Activated CD8-positive, alpha-beta memory T cell treated with anti-CD3 and anti-CD28 coated beads for 24 hours (primary cell): ENCODE measurements around the gene FCRL6.

Experiments used
- DNase-seq: peaks from one replicate; pipeline ENCODE4 v3.0.0-alpha.2; 2020

Gene FCRL6

GRCh38 chr1:159838715-159839114, 36.6 kb downstream of the FCRL6 start:
- DNase-seq = no peak

- no peak for DNase-seq
Observed at GRCh38 chr1:159839116-159839849, 37.1 kb downstream of the FCRL6 start.

GRCh38 chr1:159841749-159842148, 39.6 kb downstream of the FCRL6 start:
- no peak for DNase-seq

- DNase-seq = no peak
Observed at GRCh38 chr1:159843459-159843858, 41.3 kb downstream of the FCRL6 start.

- DNase-seq = no peak
Observed at GRCh38 chr1:159845751-159846629, 43.8 kb downstream of the FCRL6 start.

DNA sequence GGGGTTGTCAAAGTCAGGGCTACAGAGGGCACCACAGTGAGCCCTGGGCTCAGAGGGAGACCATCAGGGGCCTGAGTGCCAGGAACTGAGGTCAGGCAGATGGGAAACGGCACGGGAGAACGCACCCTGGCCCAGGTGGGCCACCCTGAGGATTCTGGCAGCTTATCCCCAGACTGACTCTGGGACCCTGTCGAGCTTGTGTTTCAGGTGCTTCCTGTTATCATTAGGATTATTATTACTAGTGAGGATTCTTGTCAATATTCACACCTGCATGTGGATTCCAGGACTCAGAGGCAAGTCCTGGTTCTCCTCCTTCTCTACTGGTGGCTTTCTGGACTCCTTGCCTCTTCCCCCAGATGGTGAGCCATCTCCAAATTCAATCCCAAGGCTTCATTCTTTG, 45.1 kb downstream of the FCRL6 start:
- no peak for DNase-seq

DNA sequence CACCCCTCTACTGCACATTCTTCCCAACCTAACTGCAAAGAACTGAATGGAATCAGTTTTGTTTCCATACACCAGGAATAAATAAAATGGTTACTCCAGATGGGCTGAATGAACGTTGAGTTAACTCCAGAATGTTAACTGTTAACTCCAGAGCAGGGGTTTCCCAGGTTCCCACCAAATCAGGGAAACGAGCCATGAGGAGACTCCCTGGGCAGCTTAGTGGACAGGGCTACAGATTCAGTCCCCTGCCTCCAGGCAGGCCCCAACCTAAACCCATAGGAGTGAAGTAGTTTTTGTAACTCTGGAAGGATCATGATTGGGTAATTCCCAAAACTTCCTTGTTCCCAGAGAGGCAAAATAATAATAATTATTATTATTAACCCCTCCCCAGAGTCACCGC, 46.2 kb downstream of the FCRL6 start:
- DNase-seq = no peak

DNA sequence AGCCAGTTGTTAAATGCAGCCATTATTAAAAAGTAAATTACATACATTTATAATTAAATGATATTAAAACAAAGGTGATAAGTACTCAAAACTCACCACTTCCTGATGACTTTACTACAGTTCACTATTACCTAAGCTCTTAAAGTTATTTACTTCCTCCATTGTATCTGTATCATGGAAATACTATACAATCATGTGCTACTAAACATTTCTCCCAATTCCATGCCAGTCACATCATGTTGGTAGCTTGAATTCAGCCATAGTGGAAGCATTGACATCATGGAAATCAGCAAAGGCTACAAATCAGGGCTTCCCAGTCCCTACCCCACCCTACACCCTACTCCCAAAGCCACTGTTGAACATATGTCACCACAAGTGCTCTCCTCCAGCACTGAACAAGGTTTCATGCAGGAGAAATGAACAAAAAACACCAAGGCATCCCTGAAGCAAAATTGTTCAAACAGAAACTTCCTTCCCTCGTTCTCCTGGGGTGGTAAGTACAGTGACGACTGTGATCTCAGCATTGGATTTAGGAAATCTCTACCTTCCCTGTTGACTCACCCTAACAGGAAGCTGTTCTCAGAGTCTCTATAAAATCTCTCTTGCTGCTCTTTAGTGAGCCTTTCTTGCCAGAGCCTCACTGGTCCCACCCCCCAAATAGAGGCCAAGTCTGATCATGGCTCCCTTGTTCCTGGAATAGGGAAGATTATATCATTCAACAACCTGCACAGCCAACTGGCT, 47.6 kb downstream of the FCRL6 start:
- DNase-seq = no peak

GRCh38 chr1:159851407-159851806, 49.2 kb downstream of the FCRL6 start:
- DNase-seq = no peak

DNA sequence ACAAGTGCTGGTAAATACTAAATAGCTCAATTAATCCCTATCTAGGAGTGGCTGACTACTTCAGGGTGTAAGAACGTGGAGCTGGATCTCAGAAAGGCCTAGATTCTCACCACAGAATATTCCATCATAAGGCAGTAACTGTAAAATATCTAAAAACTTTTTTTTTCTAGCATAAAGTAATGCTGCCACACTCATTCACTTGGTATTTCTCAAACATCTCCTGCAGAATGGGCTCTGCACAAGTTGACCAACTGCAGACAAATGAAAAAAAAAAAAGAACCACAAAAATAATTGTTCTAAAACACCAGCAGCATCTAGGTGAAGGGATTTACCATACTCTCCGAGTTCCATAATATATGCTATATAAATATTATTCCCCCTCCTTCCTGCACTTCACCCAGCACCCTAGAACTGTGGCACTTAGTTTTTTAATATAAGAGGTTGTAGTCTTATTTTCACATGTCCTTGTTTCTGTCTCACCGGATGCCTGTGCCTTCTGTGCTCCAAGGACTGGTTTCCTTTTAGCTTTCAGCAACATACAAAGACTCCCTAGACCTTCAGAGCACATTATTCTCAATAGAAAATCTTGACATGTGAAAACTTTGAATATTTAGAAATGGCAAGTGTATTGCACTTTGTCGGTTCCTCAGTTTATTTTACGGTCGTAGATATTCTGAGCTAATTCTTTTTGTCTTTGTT, 51.4 kb downstream of the FCRL6 start:
- DNase-seq = no peak

DNA sequence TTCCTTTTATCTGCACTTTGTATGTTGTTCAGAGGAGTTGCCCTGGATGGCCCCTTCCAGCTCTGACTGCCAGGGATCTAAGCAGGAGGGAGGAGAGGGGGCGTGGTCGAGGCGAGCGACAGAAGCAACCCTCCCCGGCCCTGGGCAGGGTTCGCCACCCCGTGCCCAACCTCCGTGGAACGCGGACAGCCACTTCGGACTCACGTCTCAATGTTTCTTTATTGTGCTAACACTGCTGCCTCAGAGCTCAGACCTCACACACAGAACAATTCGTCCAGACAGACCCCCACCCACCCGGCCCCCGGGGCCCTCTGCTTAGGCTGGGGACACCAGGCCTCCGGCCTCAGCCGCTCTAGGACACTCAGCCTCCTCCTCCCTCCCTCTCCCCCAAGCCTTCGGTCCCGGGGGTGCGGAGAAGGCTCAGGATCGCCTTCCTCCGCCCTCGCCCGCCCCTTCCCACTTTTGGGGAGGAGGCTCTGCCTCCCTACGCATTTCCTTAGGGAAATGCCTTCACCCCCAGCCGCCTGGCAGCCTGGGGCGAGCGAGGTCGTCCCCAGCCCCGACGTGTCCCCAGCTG, 52.0 kb downstream of the FCRL6 start:
- peak; percentile 76 for DNase-seq

DNA sequence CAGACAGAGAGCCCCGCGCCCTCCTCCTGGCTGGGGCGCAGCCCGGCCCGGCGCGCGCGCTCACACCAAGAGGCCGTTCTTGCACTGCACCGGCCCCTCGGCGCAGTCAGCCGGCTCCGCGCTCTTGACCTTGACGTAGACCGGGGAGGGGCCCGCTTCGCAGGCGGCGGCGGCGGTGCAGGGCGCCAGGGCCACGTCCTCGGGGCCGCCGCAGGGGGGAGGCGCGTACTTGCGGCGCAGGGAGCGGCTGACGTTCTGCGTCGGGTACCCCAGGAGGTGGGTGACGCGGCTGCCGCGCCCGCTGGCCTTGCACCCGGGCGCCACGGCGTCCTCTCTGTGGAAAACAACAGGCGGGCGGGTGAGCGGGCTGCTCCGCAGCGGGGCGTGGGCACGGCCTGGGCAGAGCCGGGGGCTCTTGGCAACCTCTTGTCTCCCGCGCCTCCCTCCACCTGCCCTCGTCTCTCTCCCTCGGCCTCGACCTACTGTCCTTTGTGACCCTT, 52.6 kb downstream of the FCRL6 start:
- DNase-seq = peak; percentile 90

- DNase-seq = no peak
Observed at GRCh38 chr1:159855709-159856108, 53.5 kb downstream of the FCRL6 start.

DNA sequence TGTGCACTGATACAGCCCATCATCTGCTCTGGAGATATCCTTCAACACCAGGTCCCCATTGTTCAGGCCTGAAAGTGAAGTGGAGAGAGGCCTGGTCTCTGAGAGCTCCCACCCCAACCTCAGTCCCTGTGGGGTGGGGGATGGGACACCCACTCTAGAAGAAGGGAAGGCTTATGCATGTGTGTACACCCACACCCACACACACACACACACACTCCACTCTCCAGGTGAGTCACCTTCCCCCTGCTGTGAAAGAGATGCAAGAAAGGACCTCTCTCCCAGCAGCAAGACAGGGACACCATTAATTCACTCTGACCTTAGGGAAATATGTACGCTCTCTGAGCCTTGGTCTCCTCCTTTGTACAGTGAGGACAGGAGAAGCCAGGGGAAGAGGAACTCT, 54.4 kb downstream of the FCRL6 start:
- DNase-seq = no peak

GRCh38 chr1:159857889-159858288, 55.7 kb downstream of the FCRL6 start:
- no peak for DNase-seq

- DNase-seq = no peak
Observed at GRCh38 chr1:159859767-159860322, 57.7 kb downstream of the FCRL6 start.

DNA sequence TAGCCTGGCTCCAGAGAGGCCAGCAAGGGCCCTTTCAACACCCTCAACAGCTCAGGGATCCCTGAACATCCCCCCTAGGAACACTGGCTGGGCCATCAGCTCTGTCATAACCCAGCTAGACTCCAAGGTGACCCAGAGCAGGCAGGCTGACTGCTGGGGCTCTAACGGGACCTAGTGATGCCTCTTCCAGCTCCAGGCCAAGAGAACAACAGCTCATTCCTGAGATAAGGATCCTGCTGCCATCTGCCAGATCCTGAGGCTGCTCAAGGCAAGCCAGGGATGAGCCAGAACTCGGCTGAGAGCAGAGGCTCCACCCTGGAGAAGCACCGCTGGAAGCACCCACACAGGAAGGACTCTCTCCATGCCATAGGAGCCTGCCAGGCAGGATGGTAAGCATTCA, 58.3 kb downstream of the FCRL6 start:
- DNase-seq = no peak

GRCh38 chr1:159861218-159861617, 59.1 kb downstream of the FCRL6 start:
- no peak for DNase-seq

GRCh38 chr1:159862031-159862430, 59.9 kb downstream of the FCRL6 start:
- DNase-seq = no peak

DNA sequence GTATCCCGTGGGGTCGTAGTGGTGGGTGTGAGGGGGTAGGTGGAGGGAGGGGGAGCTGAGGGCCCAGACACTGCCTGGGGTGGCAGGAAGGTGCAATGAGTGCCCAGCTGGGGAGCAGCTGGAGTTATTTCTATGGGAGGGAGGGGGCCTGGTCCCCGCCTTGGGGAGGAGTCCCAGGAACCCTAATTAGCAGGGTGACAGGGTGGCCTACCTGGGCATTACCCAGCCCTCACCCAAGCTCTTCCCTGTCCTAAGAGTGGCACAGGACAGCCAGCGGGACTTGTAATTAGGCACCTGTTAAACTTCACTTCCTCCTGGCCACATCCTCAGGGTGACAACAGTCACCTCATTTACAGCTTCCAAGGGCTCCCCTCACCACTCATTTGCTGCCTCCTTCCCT, 60.4 kb downstream of the FCRL6 start, which contains the start of gene VSIG8:
Gene VSIG8, minus strand, starts transcription at position 101 of the 400 bp plus-strand sequence. CDS start 136 bp downstream, outside the sequence.
- DNase-seq = no peak

DNA sequence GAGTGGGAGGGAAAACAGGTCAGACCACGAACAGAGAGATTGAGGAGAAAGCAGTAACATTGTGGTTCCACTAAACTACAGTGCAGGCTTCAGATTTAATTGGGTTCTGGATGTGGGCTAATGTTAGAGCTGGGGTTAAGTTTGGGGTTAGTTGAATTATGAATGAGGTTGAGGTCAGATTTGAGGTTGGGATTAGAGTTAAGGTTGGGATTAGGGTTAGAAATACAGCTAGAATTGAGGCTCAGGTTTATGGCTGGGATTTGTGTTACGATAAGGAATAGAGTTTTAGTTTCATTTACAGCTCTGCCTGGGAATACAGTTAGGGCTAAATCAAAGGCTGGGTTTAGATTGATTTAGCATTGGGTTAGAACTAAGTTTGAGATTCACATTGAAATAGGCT, 62.1 kb downstream of the FCRL6 start:
- no peak for DNase-seq
